GM21529 (cell line): ENCODE measurements around the gene UFL1.

Experiments
- ATAC-seq: cut with Tn5 transposase; IDR thresholded peaks from one replicate; pipeline ENCODE4 v1.9.1; 2021; ENCODE audit not compliant: unreplicated experiment

The UFL1 gene

GRCh38 chr6:96571551-96571950 lies 49.9 kb downstream of the UFL1 start:
- no peak for ATAC-seq

- no peak for ATAC-seq
Observed at GRCh38 chr6:96575359-96575758, 53.8 kb downstream of the UFL1 start.

GRCh38 chr6:96576221-96576620 lies 54.6 kb downstream of the UFL1 start:
- ATAC-seq: no peak

GRCh38 chr6:96582021-96582420 lies 60.4 kb downstream of the UFL1 start:
- no peak for ATAC-seq

- ATAC-seq: no peak
Observed at GRCh38 chr6:96582436-96582835, 60.8 kb downstream of the UFL1 start.

- no peak for ATAC-seq
Observed at GRCh38 chr6:96604420-96604819, 82.8 kb downstream of the UFL1 start.
